IMR-90 (cell line): Measurements from ENCODE around the gene DYNC1H1. TPM values are rescaled to one million over a fixed set of nuclear protein-coding genes. Genes with fewer than 3 reads are reported as not detected.

Experiments
- ATAC-seq: fragments of 200-7000 bp; cut with Tn5 transposase; 2 replicates; pipeline ENCODE4 v1.9.1; 2020; ENCODE audit warnings: low read depth, mild to moderate bottlenecking, moderate library complexity
- BruUV-seq: library from RNA; stranded (reverse); fragments of 400-500 nt; replicated peaks from 2 replicates; lab custom pipeline; 2021; lab: Mats Ljungman, UMichigan
- CTCF ChIA-PET: fragments of 300-600 bp; formaldehyde crosslinking; extraction: SDS; loops from one replicate; lab custom pipeline; 2021; ENCODE audit warnings: antibody characterized with exemption; lab: Yijun Ruan, JAX
- POLR2A ChIA-PET: fragments of 300-600 bp; sonication (Branson Sonifier 250); formaldehyde crosslinking; loops from one replicate; lab custom pipeline; 2022; ENCODE audit warnings: antibody characterized with exemption; ENCODE audit not compliant: unreplicated experiment; lab: Charles Lee
- DNase-seq: peaks from one replicate; pipeline ENCODE4 v3.0.0; 2013
- H2AFZ ChIP-seq: replicated peaks from 2 replicates; pipeline ENCODE3; 2013; ENCODE audit warnings: low read length, mild to moderate bottlenecking; ENCODE audit not compliant: poor library complexity
- H2AK5ac ChIP-seq: 2 replicates; pipeline ENCODE4 v1.6.1; 2013; ENCODE audit warnings: low read depth, low read length, inconsistent platforms
- H2AK9ac ChIP-seq: replicated peaks from 2 replicates; pipeline ENCODE3; 2013; ENCODE audit warnings: mild to moderate bottlenecking, low read depth, low read length, moderate library complexity; ENCODE audit not compliant: poor library complexity
- H2BK120ac ChIP-seq: 2 replicates; pipeline ENCODE4 v1.6.1; 2013; ENCODE audit warnings: low read depth, low read length, inconsistent platforms
- H2BK15ac ChIP-seq: 3 replicates; pipeline ENCODE4 v1.6.1; 2013; ENCODE audit warnings: low read depth, low read length, inconsistent platforms
- H2BK20ac ChIP-seq: 2 replicates; pipeline ENCODE4 v1.6.1; 2013; ENCODE audit warnings: low read depth, mild to moderate bottlenecking, inconsistent platforms, low read length, moderate library complexity
- H2BK5ac ChIP-seq: 2 replicates; pipeline ENCODE4 v1.6.1; 2013; ENCODE audit warnings: mild to moderate bottlenecking, low read depth, low read length, inconsistent platforms; ENCODE audit not compliant: poor library complexity, severe bottlenecking
- H3K14ac ChIP-seq: replicated peaks from 2 replicates; pipeline ENCODE4 v1.6.1; 2013; ENCODE audit warnings: low read depth, low read length, inconsistent platforms
- H3K18ac ChIP-seq: 2 replicates; pipeline ENCODE4 v1.6.1; 2013; ENCODE audit warnings: low read depth, low read length, control low read depth
- H3K23ac ChIP-seq: 2 replicates; pipeline ENCODE4 v1.6.1; 2013; ENCODE audit warnings: low read depth, low read length, inconsistent platforms
- H3K27ac ChIP-seq: 2 replicates; pipeline ENCODE4 v1.5.1; 2013; ENCODE audit warnings: mild to moderate bottlenecking, control low read depth, low read length; ENCODE audit not compliant: insufficient read depth
- H3K27me3 ChIP-seq: 2 replicates; pipeline ENCODE4 v1.6.1; 2013; ENCODE audit warnings: low read length; ENCODE audit not compliant: control insufficient read depth, insufficient read depth
- H3K36me3 ChIP-seq: 2 replicates; pipeline ENCODE4 v1.6.1; 2013; ENCODE audit warnings: low read length, mixed read lengths; ENCODE audit not compliant: control insufficient read depth, insufficient read depth
- H3K4ac ChIP-seq: 2 replicates; pipeline ENCODE4 v1.6.1; 2013; ENCODE audit warnings: low read depth, low read length, inconsistent platforms
- H3K4me1 ChIP-seq: 2 replicates; pipeline ENCODE4 v1.6.1; 2013; ENCODE audit warnings: low read length, mixed read lengths; ENCODE audit not compliant: control insufficient read depth, insufficient read depth
- H3K4me2 ChIP-seq: 2 replicates; pipeline ENCODE4 v1.6.1; 2013; ENCODE audit warnings: low read depth, mild to moderate bottlenecking, control low read depth, low read length, moderate library complexity
- H3K4me3 ChIP-seq: 2 replicates; pipeline ENCODE4 v1.5.1; 2013; ENCODE audit warnings: low read depth, mild to moderate bottlenecking, control low read depth, low read length, moderate library complexity; ENCODE audit not compliant: insufficient read depth
- H3K56ac ChIP-seq: 2 replicates; pipeline ENCODE4 v1.6.1; 2013; ENCODE audit warnings: low read length, inconsistent platforms; ENCODE audit not compliant: insufficient read depth; ENCODE audit errors: extremely low read depth
- H3K79me1 ChIP-seq, 2 experiments: 2 replicates each; pipeline ENCODE4 v1.6.1; 2013; ENCODE audit warnings: low read length in 2 of 2, inconsistent platforms in 1 of 2, low read depth in 1 of 2
- H3K9ac ChIP-seq: 2 replicates; pipeline ENCODE4 v1.6.1; 2013; ENCODE audit warnings: low read depth, low read length, control low read depth
- H3K9me1 ChIP-seq: 2 replicates; pipeline ENCODE4 v1.6.1; 2013; ENCODE audit warnings: low read length, inconsistent platforms; ENCODE audit not compliant: insufficient read depth
- H3K9me3 ChIP-seq: 2 replicates; pipeline ENCODE4 v1.6.1; 2013; ENCODE audit warnings: low read length; ENCODE audit not compliant: control insufficient read depth, insufficient read depth
- H4K20me1 ChIP-seq: 2 replicates; pipeline ENCODE4 v1.6.1; 2013; ENCODE audit warnings: low read length, inconsistent platforms; ENCODE audit not compliant: insufficient read depth
- H4K5ac ChIP-seq: 2 replicates; pipeline ENCODE4 v1.6.1; 2013; ENCODE audit warnings: mild to moderate bottlenecking, low read depth, low read length, control low read depth
- H4K8ac ChIP-seq, 2 experiments: 2 replicates each; pipeline ENCODE4 v1.6.1; 2013; ENCODE audit warnings: low read depth in 2 of 2, low read length in 2 of 2, control low read depth in 1 of 2, inconsistent platforms in 1 of 2
- H4K91ac ChIP-seq: 2 replicates; pipeline ENCODE4 v1.6.1; 2013; ENCODE audit warnings: low read depth, low read length, inconsistent platforms; ENCODE audit not compliant: insufficient read depth
- BHLHE40 ChIP-seq: fragments of 150-350 bp; IDR thresholded peaks from 2 replicates; pipeline ENCODE4 v1.6.1; 2016; ENCODE audit warnings: mild to moderate bottlenecking, low read depth, low read length
- CEBPB ChIP-seq: IDR thresholded peaks from 2 replicates; pipeline ENCODE4 v1.6.1; 2012; ENCODE audit warnings: low read depth, low read length, improper control_type of control experiment
- CHD1 ChIP-seq: IDR thresholded peaks from 2 replicates; pipeline ENCODE4 v1.6.1; 2012; ENCODE audit warnings: low read depth, low read length, improper control_type of control experiment
- CTCF ChIP-seq: conservative IDR thresholded peaks from 2 replicates; pipeline ENCODE4 v1.5.1; 2012; ENCODE audit warnings: mild to moderate bottlenecking, low read depth, low read length, improper control_type of control experiment
- ELK1 ChIP-seq: fragments of 150-350 bp; IDR thresholded peaks from 2 replicates; pipeline ENCODE4 v1.6.1; 2016; ENCODE audit warnings: low read depth, mild to moderate bottlenecking, low read length, moderate library complexity, borderline replicate concordance
- FOS ChIP-seq: fragments of 150-350 bp; IDR thresholded peaks from 2 replicates; pipeline ENCODE4 v1.6.1; 2016; ENCODE audit warnings: low read depth, low read length
- MAFK ChIP-seq: IDR thresholded peaks from 2 replicates; pipeline ENCODE4 v1.6.1; 2012; ENCODE audit warnings: low read depth, low read length, improper control_type of control experiment
- MAZ ChIP-seq: IDR thresholded peaks from 2 replicates; pipeline ENCODE4 v1.6.1; 2012; ENCODE audit warnings: low read depth, mild to moderate bottlenecking, low read length, improper control_type of control experiment, moderate library complexity, borderline replicate concordance
- MXI1 ChIP-seq: IDR thresholded peaks from 2 replicates; pipeline ENCODE4 v1.6.1; 2012; ENCODE audit warnings: low read depth, mild to moderate bottlenecking, low read length, moderate library complexity, borderline replicate concordance
- NFE2L2 ChIP-seq: fragments of 150-350 bp; IDR thresholded peaks from 2 replicates; pipeline ENCODE4 v1.6.1; 2016; ENCODE audit warnings: low read depth, mild to moderate bottlenecking, low read length
- POLR2A ChIP-seq: IDR thresholded peaks from 2 replicates; pipeline ENCODE4 v1.6.1; 2012; ENCODE audit warnings: mild to moderate bottlenecking, low read depth, low read length
- RAD21 ChIP-seq: IDR thresholded peaks from 2 replicates; pipeline ENCODE4 v1.6.1; 2012; ENCODE audit warnings: low read length, improper control_type of control experiment
- RCOR1 ChIP-seq: IDR thresholded peaks from 2 replicates; pipeline ENCODE4 v1.6.1; 2012; ENCODE audit warnings: mild to moderate bottlenecking, low read length, improper control_type of control experiment; ENCODE audit not compliant: insufficient replicate concordance
- RFX5 ChIP-seq: IDR thresholded peaks from 2 replicates; pipeline ENCODE4 v1.8.0; 2012; ENCODE audit warnings: low read depth, mild to moderate bottlenecking, low read length, moderate library complexity
- SMC3 ChIP-seq: fragments of 150-350 bp; IDR thresholded peaks from 2 replicates; pipeline ENCODE4 v1.6.1; 2016; ENCODE audit warnings: low read depth, mild to moderate bottlenecking, antibody characterized with exemption, low read length, moderate library complexity
- USF2 ChIP-seq: fragments of 150-350 bp; IDR thresholded peaks from 2 replicates; pipeline ENCODE4 v1.6.1; 2017; ENCODE audit warnings: mild to moderate bottlenecking, antibody characterized with exemption, low read length, low read depth
- WGBS, 2 experiments: methylation state at CpG; one replicate each; pipeline versions ENCODE4 v1.1.5 to v1.1.7; 2013; ENCODE audit warnings: missing lambda C conversion rate in 2 of 2; ENCODE audit not compliant: insufficient read length in 1 of 2; ENCODE audit errors: extremely low coverage in 2 of 2; 5-methylcytosine and 5-hydroxymethylcytosine counted together
- dilution Hi-C: fragments of 300-500 bp; cut with HindIII; formaldehyde crosslinking; loops from one replicate; pipeline ENCODE4 v1.14.3; 2018; ENCODE audit warnings: low sequenced_read_pairs; ENCODE audit not compliant: unreplicated experiment
- in situ Hi-C: fragments of 300-500 bp; cut with MboI; formaldehyde crosslinking; loops from 3 replicates; pipeline ENCODE4 v1.14.3; 2019; ENCODE audit warnings: low sequenced_read_pairs, inconsistent platforms, mixed read lengths
- intact Hi-C: fragments of 100-400 bp; cut with micrococcal nuclease; formaldehyde crosslinking; loops from 2 replicates; pipeline ENCODE4 v1.10.0; 2022
- polyA plus RNA-seq, 3 experiments: library from polyadenylated mRNA; depleted of rRNA; stranded (reverse); fragments of >200 nt; gene quantifications; 2 replicates each; pipeline ENCODE4 v1.2.3, GENCODE V29; 2012; ENCODE audit warnings: low replicate concordance in 1 of 3
- total RNA-seq: library from RNA; depleted of rRNA; stranded (reverse); fragments of >200 nt; gene quantifications from 2 replicates; pipeline ENCODE4 v1.2.3, GENCODE V29; 2012

DYNC1H1 gene
- total and polyA plus RNA-seq, 2 of the 4 experiments (the other 2 are of a cell fraction), result 240 to 670 TPM

GRCh38 chr14:101933209-101933608, 31.2 kb upstream of the DYNC1H1 start:
- Histone ChIP-seq H3K36me3 (peaks cover 3% of the 10 kb centered on the region; the same call in 1 of the 2 replicates), H3K79me1 (peaks cover 6 to 7% of the 10 kb centered on the region in 2 experiments), H2BK15ac (no peak overlapping the region), H3K4me2 (no peak overlapping the region), H2AK5ac (no peak overlapping the region), H2AFZ (no peak overlapping the region), H3K9me1 (peaks cover 7% of the 10 kb centered on the region), H2BK120ac (no peak overlapping the region), H3K23ac (no peak overlapping the region), H4K20me1 (peaks cover 3% of the 10 kb centered on the region; the same call in 1 of the 2 replicates), H2BK20ac (no peak overlapping the region), H3K9ac (no peak overlapping the region), H4K8ac (no peak overlapping the region; a peak in 2 of 4 replicates), H3K14ac (no peak overlapping the region), H3K4me1 (peaks cover 4% of the 10 kb centered on the region), H4K91ac (no peak overlapping the region), H3K27me3 (no peaks in the 10 kb centered on the region; the same call in 1 of the 2 replicates), H3K27ac (no peak overlapping the region), H3K18ac (no peak overlapping the region), H3K4me3 (no peak overlapping the region), H2AK9ac (no peak overlapping the region), H4K5ac (no peak overlapping the region), H3K56ac (no peak overlapping the region), H3K4ac (no peak overlapping the region), H3K9me3 (no peaks in the 10 kb centered on the region), H2BK5ac (no peak overlapping the region)
- DNase-seq (no peak), ATAC-seq (no peak)
- dilution Hi-C loops, result no loop called here
- in situ Hi-C loops, result no loop called here
- WGBS, 2 experiments, result 96% methylated on average over 11 of the region's 16 CpGs; no CpG with 5 or more reads in 1 of the 2 experiments
- no TSS peak for BruUV-seq
- TF ChIP-seq RFX5 (no peak), NFE2L2 (no peak), USF2 (no peak), CHD1 (no peak), ELK1 (no peak), MXI1 (no peak), CEBPB (no peak), MAFK (no peak), POLR2A (no peak), BHLHE40 (no peak), RAD21 (no peak), RCOR1 (no peak), CTCF (no peak), FOS (no peak), SMC3 (no peak), MAZ (no peak)
- ChIA-PET CTCF (interaction anchor here (0.8 kb wide), 1 partner anchor 234 kb away, joined by 3 read pairs; no protein-coding TSS in a partner anchor), POLR2A (no interaction called here)
- intact Hi-C loops, result no loop called here
